Glomerular endothelial cell (primary cell): ENCODE results near the gene WDR5. TPM values are rescaled to one million over a fixed set of nuclear protein-coding genes. Genes with fewer than 3 reads are reported as not detected.

ENCODE experiments used
- DNase-seq: peaks from one replicate; pipeline ENCODE4 v3.0.0-alpha.2; 2011; ENCODE audit warnings: low read depth, low spot score; ENCODE audit errors: extremely low read depth
- total RNA-seq: library from RNA; depleted of rRNA; stranded (reverse); fragments of >200 nt; gene quantifications from 2 replicates; pipeline ENCODE4 v1.2.3, GENCODE V29; 2015

The WDR5 gene
- total RNA-seq, 1 donor from 2014 or later, result 23.9 TPM

- no peak for DNase-seq
Observed at GRCh38 chr9:134131471-134132207, 4.2 kb upstream of the WDR5 start.

- DNase-seq, result no peak
Observed at GRCh38 chr9:134132208-134132870, 3.5 kb upstream of the WDR5 start.

- no peak for DNase-seq
Observed at GRCh38 chr9:134134949-134135342, 936 bp upstream of the WDR5 start.

DNA sequence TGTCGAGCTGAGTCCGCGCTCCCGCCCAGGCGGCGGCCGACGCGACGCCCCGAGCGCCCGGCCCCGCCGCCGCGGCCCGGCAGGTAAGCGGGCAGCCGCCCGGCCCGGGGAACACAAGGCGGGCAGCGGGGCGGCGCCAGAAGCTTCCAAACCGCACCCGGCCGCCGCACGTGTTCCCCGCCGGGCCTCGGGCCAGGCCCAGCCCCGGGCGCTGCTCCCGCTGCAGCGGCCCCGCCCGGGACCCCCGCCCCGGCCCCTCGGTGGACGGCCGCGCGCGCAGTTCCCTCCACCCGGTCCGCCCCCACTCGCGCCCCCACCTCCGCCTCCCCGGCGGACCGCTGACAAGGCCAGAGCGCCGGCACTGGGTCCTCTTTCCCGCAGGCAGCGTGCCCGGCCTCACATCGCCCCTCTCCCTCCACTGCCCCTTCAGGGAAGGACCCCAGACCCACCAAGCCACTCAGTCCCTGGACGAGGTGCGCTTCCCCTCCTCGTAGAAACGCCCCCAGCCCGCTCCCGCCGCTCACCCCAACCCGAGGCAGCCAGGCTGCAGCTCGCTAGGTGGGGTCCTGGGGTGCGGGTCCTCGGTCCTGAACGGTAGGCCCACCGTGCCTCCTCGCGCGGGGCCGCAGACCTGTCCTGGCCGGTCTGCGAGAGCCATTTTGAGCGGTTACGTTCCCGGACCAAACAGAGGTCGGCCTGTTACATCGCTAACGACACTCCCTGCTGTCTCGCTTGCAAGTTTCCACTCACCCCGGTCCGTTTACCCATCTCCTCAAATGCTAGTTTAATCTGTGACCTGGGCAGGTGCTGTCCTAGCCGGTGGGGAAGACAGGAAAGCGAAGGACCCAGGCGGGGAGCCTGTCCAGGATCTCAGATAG is 475 bp downstream of the WDR5 start:
- DNase-seq, result no peak

DNA sequence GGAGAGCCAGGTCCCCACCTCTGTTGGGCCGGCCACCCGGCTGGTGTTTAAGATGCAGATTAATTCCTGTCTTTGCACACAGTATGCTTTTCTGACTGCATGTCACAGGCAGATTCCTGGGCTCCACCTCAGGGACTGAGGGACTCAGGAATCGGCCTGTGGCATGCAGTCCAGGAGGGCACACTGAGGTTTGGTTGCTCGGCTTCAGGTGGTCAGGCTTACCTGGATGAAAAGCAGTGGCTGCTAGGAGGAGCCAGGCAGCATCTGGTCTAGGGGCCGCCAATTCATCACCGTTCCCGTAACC is 1.1 kb downstream of the WDR5 start:
- DNase-seq, result no peak

DNA sequence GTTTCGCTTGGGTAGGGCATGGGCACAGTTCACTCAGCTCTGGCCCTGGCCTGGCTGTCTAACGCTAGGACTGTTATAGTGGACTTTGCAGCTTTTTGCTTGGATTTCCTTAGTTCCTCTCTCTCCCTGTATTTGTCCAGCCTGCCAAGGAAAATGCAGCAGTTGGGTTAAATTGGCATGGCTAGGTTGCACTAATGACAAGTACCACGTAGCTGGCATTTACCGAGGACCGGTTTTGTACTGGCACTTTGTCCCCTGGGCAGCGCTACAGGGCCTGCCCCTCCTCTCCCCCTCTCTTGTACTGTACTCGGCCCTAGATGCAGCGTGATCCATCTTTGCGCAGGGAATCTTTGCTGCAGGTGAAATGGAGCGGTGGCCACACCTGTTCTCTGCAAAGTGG is 2.4 kb downstream of the WDR5 start:
- no peak for DNase-seq

- no peak for DNase-seq
Observed at GRCh38 chr9:134139081-134139480, 3.2 kb downstream of the WDR5 start.

GRCh38 chr9:134141906-134142305 is 6.0 kb downstream of the WDR5 start:
- DNase-seq, result no peak

DNA sequence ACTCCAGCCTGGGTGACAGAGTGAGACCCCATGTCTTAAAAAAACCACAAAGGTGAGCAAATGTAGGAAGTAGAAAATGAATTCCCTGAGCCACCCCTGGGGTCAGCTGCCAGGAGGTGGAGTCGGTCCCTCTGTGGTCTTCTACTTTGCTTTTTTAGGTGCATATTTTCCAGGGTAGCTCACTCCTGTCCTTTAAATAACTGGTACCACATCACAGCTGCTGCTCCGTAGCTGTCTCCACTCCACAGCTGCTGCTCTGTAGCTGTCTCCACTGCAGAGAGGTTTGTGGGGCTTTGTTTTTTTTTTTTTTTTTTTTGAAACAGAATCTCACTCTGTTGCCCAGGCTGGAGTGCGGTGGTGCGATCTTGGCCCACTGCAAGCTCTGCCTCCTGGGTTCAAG is 8.9 kb downstream of the WDR5 start:
- DNase-seq, result no peak

DNA sequence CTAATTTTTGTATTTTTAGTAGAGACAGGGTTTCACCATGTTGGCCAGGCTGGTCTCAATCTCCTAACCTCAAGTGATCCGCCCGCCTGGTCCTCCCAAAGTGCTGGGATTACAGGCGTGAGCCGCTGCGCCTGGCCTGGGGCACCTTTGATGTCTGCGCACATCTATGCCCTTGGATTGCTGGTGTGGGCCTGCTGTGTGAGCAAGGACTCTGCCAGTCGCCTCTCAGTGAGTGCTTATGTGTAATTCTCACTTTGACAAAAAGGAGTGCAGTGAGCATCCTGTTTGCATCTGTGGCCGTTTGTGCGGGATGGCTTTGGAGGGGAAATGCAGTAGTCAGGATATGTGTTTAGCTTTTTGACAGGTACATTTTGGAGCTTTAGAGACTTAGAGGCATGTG is 9.4 kb downstream of the WDR5 start:
- no peak for DNase-seq

GRCh38 chr9:134146774-134147493 is 11.1 kb downstream of the WDR5 start:
- no peak for DNase-seq

DNA sequence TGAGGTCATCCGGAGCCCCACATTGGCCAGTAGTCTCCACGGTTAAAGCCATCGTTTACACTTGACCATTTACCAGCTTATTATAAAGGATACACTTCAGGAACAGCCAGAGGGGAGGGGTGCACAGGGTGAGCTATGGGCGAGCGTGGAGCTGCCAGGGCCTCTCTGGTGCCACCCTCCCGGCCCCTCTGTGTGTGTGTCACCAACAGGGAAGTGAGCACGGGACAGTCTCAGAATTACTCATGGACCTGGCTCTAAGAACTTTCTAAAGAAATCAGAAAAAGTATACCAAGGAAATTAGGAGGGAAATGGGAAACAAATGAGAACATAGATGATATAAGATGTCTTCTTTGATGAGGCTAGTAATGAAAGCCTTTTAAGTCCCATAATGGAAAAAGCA is 13.5 kb downstream of the WDR5 start:
- no peak for DNase-seq

GRCh38 chr9:134150557-134151214 is 14.8 kb downstream of the WDR5 start:
- no peak for DNase-seq

DNA sequence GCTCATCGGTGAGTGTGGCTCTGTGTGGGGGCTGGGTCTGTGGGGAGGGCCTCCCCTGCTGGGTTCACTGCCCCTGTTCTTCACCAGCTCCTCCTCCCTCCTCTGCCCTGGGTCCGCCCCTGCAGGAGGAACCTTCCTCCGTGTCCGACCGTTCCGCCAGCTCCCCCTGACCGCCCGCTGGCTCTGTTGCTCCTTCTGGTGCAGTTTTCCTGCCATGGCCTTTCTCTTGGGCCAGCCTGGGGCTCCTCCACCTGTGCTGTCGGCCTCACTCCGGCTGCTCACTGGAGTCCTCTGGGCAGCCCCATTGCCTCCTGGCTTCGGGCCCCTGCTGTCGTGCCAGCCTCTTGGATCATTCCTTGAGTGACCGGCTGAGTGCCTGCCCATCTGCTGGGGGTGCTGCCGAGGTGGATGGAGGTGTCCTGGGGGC is 16.2 kb downstream of the WDR5 start:
- no peak for DNase-seq

- DNase-seq, result no peak
Observed at GRCh38 chr9:134152488-134152887, 16.6 kb downstream of the WDR5 start.

GRCh38 chr9:134153450-134153849 is 17.6 kb downstream of the WDR5 start:
- no peak for DNase-seq

DNA sequence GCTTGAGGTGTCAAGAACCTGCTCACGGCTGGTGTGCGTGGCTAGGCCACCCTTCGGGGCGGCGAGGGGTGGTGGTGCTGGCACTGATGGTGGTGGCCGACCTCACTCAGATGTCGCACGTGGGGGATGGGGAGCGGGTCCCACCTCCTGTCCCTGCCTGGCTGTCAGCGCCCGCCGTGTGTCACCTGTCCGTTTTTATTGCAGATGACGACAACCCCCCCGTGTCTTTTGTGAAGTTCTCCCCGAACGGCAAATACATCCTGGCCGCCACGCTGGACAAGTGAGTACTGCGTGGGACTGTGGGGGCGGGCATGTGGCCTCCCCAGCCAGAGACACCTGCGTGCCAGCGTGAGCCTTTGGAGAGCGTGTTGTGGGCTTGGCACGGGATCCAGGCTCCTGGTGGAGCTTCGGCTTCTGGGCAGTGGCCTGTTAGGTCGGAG is 18.4 kb downstream of the WDR5 start:
- DNase-seq, result no peak

GRCh38 chr9:134155812-134156377 is 20.0 kb downstream of the WDR5 start:
- no peak for DNase-seq

GRCh38 chr9:134156564-134157377 is 20.9 kb downstream of the WDR5 start:
- no peak for DNase-seq
